Measurements from ENCODE around the gene C6orf52.
A peak's percentile ranks its signal among the peaks of the same experiment; 100 is the strongest.
"Not testable (repeated sequence)": the region's sequence is repeated elsewhere in the genome, so short reads cannot be mapped to it uniquely, and the experiment has no call there.

The C6orf52 gene

DNA sequence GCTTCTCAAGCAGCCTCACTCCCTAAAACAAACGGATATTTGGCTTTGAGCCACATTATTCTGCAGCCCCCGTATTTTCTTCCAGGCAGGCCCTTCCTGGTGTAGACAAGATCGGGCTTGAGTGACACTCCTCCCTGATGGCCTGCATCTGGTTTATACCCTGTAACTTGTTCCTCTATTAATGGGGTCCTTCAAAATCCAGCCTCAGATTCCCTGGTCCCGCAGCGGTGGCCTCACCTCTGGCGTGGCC is 28.1 kb upstream of the C6orf52 start:
- H3K4me3 ChIP-seq (ENCODE audit: control insufficient read depth, low read depth, low read length), result peak overlapping the region; percentile 52
- DNase-seq (ENCODE audit: low read depth), result no peak
- TF ChIP-seq, protein P1, sequence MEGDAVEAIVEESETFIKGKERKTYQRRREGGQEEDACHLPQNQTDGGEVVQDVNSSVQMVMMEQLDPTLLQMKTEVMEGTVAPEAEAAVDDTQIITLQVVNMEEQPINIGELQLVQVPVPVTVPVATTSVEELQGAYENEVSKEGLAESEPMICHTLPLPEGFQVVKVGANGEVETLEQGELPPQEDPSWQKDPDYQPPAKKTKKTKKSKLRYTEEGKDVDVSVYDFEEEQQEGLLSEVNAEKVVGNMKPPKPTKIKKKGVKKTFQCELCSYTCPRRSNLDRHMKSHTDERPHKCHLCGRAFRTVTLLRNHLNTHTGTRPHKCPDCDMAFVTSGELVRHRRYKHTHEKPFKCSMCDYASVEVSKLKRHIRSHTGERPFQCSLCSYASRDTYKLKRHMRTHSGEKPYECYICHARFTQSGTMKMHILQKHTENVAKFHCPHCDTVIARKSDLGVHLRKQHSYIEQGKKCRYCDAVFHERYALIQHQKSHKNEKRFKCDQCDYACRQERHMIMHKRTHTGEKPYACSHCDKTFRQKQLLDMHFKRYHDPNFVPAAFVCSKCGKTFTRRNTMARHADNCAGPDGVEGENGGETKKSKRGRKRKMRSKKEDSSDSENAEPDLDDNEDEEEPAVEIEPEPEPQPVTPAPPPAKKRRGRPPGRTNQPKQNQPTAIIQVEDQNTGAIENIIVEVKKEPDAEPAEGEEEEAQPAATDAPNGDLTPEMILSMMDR (IDR thresholded peaks at IDR 0.05; ENCODE audit: control insufficient read depth, insufficient read depth, low read depth, low read length, missing control alignments), result no peak

DNA sequence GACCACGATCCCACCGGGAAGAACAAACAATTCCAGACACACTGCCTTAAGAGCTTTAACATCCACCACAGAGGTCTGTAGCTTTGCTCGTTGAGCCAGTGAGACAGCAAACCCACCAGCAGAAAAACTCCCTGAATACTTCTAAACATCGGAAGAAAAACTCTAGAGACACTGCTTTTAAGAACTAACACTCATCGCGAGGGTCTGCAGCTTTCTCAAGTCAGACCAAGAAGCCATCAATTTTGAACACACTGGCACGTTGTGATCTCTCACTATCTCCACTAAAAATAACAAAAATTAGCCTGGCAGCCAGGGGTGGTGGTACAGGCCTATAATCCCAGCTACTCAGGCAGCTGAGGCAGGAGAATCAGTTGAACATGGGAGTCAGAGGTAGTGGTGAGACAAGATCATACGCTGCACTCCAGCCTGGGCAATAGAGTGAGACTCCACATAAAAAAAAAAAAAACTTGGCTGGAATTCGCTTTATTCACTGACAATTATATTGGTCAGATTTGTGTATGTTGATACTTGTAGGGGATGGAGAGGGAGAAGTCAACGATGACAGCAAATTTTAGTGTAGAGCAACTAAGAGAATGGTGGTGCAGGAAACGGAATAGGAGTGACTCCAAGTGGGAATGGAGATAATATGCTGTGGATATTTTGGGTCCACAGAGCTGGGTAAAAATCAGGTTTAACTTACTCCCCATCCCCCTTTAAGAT is 27.6 kb upstream of the C6orf52 start:
- peak overlapping the region; percentile 52 for H3K4me3 ChIP-seq (ENCODE audit: control insufficient read depth, low read depth, low read length)
- DNase-seq (ENCODE audit: low read depth), result no peak
- TF ChIP-seq, protein P1 (IDR thresholded peaks at IDR 0.05; ENCODE audit: control insufficient read depth, insufficient read depth, low read depth, low read length, missing control alignments), result no peak

DNA sequence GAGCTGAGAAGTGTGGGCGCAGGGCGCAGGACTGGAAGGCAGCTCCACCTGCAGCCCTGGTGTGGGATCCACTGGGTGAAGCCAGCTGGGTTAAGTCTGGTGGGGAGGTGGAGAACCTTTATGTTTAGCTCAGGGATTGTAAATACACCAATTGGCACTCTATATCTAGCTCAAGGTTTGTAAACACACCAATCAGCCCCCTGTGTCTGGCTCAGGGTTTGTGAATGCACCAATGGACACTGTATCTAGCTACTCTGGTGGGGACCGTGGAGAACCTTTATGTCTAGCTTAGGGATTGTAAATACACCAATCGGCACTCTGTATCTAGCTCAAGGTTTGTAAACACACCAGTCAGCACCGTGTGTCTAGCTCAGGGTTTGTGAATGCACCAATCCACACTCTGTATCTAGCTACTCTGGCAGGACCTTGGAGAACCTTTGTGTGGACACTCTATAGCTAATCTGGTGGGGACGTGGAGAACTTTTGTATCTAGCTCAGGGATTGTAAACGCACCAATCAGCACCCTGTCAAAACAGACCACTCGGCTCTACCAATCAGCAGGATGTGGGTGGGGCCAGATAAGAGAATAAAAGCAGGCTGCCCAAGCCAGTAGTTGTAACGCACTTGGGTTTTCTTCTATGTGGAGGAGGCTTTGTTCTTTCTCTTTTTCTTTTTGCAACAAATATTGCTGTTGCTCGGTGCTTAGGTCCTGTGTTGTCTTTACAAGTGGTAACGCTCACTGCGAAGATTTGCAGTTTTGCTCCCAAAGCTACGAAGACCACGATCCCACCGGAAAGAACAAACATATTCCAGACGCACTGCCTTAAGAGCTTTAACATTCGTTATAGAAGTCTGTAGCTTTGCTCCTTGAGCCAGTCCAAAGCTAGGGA is 26.8 kb upstream of the C6orf52 start:
- H3K4me3 ChIP-seq (ENCODE audit: control insufficient read depth, low read depth, low read length), result not testable (repeated sequence)

DNA sequence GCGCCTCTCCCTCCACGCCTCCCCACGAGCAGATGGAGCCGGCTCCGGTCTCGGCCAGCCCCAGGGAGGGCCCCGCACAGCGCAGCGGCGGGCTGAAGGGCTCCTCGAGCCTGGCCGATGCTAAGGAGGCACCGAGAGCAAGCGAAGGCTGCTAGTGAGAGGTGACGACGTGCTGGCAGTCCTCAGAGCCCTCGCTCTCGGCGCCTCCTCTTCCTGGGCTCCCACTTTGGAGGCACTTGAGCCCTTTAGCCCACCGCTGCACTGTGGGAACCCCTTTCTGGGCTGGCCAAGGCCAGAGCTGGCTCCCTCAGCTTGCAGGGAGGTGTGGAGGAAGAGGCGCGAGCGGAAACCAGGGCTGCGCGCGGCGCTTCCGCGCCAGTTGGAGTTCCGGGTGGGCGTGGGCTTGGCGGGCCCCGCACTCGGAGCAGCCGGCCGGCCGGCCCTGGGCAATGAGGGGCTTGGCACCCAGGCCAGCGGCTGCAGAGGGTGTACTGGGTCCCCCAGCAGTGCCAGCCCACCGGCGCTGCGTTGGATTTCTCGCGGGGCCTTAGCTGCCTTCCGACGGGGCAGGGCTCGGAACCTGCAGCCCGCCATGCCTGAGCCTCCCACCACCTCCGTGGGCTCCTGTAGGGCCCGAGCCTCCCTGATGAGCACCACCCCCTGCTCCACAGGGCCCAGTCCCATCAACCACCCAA is 26.0 kb upstream of the C6orf52 start:
- TF ChIP-seq, protein P1 (IDR thresholded peaks at IDR 0.05; ENCODE audit: control insufficient read depth, insufficient read depth, low read depth, low read length, missing control alignments), result no peak
- no peak for DNase-seq (ENCODE audit: low read depth)
- no peak overlapping the region for H3K4me3 ChIP-seq (ENCODE audit: control insufficient read depth, low read depth, low read length)

More for the DNA sequence above, 26.8 kb upstream of the C6orf52 start:
- DNase-seq (ENCODE audit: low read depth), result not testable (repeated sequence)

DNA sequence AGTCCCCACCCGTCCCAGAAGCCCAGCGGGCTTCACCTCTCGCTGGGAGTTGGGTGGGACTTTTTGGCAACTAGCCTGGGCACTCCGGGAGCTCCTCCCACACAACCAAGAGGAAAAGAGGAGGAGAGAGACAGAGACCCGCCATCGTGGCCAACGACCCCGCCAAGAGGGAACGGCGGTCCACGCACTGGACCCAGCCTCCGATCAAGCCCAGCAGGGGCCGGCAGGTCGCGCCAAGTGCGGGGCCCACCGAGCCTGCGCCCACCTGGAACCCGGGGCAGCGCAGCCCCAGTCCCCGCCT is 25.5 kb upstream of the C6orf52 start:
- no peak for DNase-seq (ENCODE audit: low read depth)
- TF ChIP-seq, protein P1 (IDR thresholded peaks at IDR 0.05; ENCODE audit: control insufficient read depth, insufficient read depth, low read depth, low read length, missing control alignments), result no peak
- H3K4me3 ChIP-seq (ENCODE audit: control insufficient read depth, low read depth, low read length), result no peak overlapping the region

DNA sequence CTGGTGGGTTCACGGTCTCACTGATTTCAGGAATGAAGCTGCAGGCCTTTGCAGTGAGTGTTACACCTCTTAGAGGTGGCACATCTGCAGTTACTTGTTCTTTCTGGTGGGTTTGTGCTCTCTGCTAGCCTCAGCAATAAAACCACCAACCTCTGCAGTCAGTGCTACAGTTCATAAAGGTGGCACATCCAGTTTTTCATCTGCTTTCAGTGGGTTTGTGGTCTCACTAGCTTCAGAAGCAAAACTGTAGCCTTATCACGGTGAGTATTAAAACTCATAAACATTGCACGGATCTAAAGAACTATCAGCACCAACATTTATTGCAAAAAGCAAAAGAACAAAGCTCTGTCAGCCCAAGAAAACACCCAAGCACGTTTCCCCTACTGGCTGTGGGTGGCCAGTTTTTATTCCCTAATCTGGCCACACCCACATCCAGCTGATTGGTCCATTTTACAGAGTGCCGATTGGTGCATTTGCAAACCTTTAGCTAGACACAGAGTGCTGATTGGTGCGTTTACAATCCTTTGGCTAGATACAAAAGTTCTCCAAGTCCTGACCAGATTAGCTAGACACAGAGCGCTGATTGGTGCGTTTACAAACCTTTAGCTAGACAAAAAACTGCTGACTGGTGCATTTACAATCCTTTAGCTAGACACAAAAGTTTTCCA is 25.0 kb upstream of the C6orf52 start:
- TF ChIP-seq, protein P1 (IDR thresholded peaks at IDR 0.05; ENCODE audit: control insufficient read depth, insufficient read depth, low read depth, low read length, missing control alignments), result no peak
- no peak for DNase-seq (ENCODE audit: low read depth)
- no peak overlapping the region for H3K4me3 ChIP-seq (ENCODE audit: control insufficient read depth, low read depth, low read length)
